HEK293 (cell line): ENCODE measurements around the gene C12orf42.
A peak's percentile ranks its signal among the peaks of the same experiment; 100 is the strongest.

ENCODE experiments used
- CTCF ChIA-PET: fragments of 350-600 bp; formaldehyde crosslinking; extraction: SDS; loops from one replicate; lab custom pipeline; 2021; ENCODE audit warnings: antibody characterized with exemption; lab: Yijun Ruan, JAX
- POLR2A ChIA-PET: fragments of 300-600 bp; formaldehyde crosslinking; extraction: SDS; loops from one replicate; lab custom pipeline; 2020; ENCODE audit warnings: antibody characterized with exemption, inconsistent platforms; lab: Yijun Ruan, JAX
- H3K27ac ChIP-seq: fragments of 200-500 bp; sonication (Bioruptor generic); 2 replicates; pipeline ENCODE4 v1.5.1; 2014; ENCODE audit warnings: low read depth, low read length, control low read depth, inconsistent platforms; ENCODE audit errors: extremely low read depth
- H3K36me3 ChIP-seq, 2 experiments: fragments of 200-500 bp in 1 of 2; sonication (Bioruptor generic) in 1 of 2; 1 replicate in 1 of 2; 2 replicates in 1 of 2; pipeline ENCODE4 v1.5.1; 2014 to 2017; ENCODE audit warnings: inconsistent platforms in 2 of 2, low read length in 2 of 2; ENCODE audit not compliant: control insufficient read depth in 2 of 2, insufficient read depth in 1 of 2
- H3K4me1 ChIP-seq: fragments of 200-500 bp; sonication (Bioruptor generic); 2 replicates; pipeline ENCODE4 v1.5.1; 2014; ENCODE audit warnings: mild to moderate bottlenecking, low read length, inconsistent platforms; ENCODE audit not compliant: control insufficient read depth, insufficient read depth
- H3K4me3 ChIP-seq: 2 replicates; pipeline ENCODE4 v1.5.1; 2011; ENCODE audit warnings: low read depth, mild to moderate bottlenecking, control low read depth, low read length, moderate library complexity
- H3K9me3 ChIP-seq: fragments of 200-500 bp; sonication (Bioruptor generic); 2 replicates; pipeline ENCODE4 v1.5.1; 2014; ENCODE audit warnings: low read depth, low read length, inconsistent platforms; ENCODE audit not compliant: control insufficient read depth, insufficient read depth
- BCL11B ChIP-seq: fragments of 450-650 bp; formaldehyde crosslinking; IDR thresholded peaks from 2 replicates; pipeline ENCODE4 v1.5.1; 2016; ENCODE audit warnings: low read depth, missing biosample characterization, missing genetic modification characterization
- IKZF3 ChIP-seq: fragments of 450-650 bp; IDR thresholded peaks from 2 replicates; pipeline ENCODE4 v1.5.0; 2018; ENCODE audit warnings: missing biosample characterization, mild to moderate bottlenecking, missing genetic modification characterization, moderate library complexity
- INSM2 ChIP-seq: fragments of 450-650 bp; formaldehyde crosslinking; IDR thresholded peaks from 2 replicates; pipeline ENCODE4 v1.5.1; 2016; ENCODE audit warnings: missing biosample characterization, missing genetic modification characterization
- KLF1 ChIP-seq: fragments of 450-650 bp; formaldehyde crosslinking; IDR thresholded peaks from 2 replicates; pipeline ENCODE4 v1.5.1; 2016; ENCODE audit warnings: missing biosample characterization, missing genetic modification characterization
- KLF7 ChIP-seq: fragments of 450-650 bp; formaldehyde crosslinking; IDR thresholded peaks from 2 replicates; pipeline ENCODE4 v1.5.1; 2016; ENCODE audit warnings: missing biosample characterization, missing genetic modification characterization, borderline replicate concordance
- PRDM2 ChIP-seq: fragments of 450-650 bp; formaldehyde crosslinking; IDR thresholded peaks from 2 replicates; pipeline ENCODE4 v1.5.1; 2016; ENCODE audit warnings: missing biosample characterization, missing genetic modification characterization, borderline replicate concordance
- SCRT2 ChIP-seq: fragments of 450-650 bp; formaldehyde crosslinking; IDR thresholded peaks from 2 replicates; pipeline ENCODE4 v1.5.1; 2016; ENCODE audit warnings: missing biosample characterization, missing genetic modification characterization
- SP2 ChIP-seq: fragments of 450-650 bp; formaldehyde crosslinking; IDR thresholded peaks from 2 replicates; pipeline ENCODE4 v1.5.1; 2016; ENCODE audit warnings: missing biosample characterization, missing genetic modification characterization
- ZNF121 ChIP-seq: fragments of 450-650 bp; formaldehyde crosslinking; IDR thresholded peaks from 2 replicates; pipeline ENCODE4 v1.5.1; 2016; ENCODE audit warnings: missing biosample characterization, missing genetic modification characterization
- ZNF155 ChIP-seq: fragments of 450-650 bp; formaldehyde crosslinking; IDR thresholded peaks from 2 replicates; pipeline ENCODE4 v1.5.1; 2016; ENCODE audit warnings: missing biosample characterization, missing genetic modification characterization
- ZNF239 ChIP-seq: fragments of 450-650 bp; formaldehyde crosslinking; IDR thresholded peaks from 2 replicates; pipeline ENCODE4 v1.5.1; 2016; ENCODE audit warnings: missing biosample characterization, missing genetic modification characterization
- ZNF580 ChIP-seq: fragments of 450-650 bp; formaldehyde crosslinking; IDR thresholded peaks from 2 replicates; pipeline ENCODE4 v1.5.1; 2016; ENCODE audit warnings: missing biosample characterization, missing genetic modification characterization
- ZNF623 ChIP-seq: fragments of 450-650 bp; formaldehyde crosslinking; IDR thresholded peaks from 2 replicates; pipeline ENCODE4 v1.5.1; 2016; ENCODE audit warnings: missing biosample characterization, missing genetic modification characterization
- ZNF843 ChIP-seq: fragments of 450-650 bp; formaldehyde crosslinking; IDR thresholded peaks from 2 replicates; pipeline ENCODE4 v1.5.1; 2016; ENCODE audit warnings: missing biosample characterization, missing genetic modification characterization

C12orf42 gene

GRCh38 chr12:103493199-103493598, 2.6 kb downstream of the C12orf42 start:
- TF ChIP-seq IKZF3 (no peak), SCRT2 (tag by site-specific recombination) (0 out of 2 replicates have a peak, but pooled peaks have one; percentile 7), ZNF623 (tag by site-specific recombination) (peak; percentile 78), SP2 (tag by site-specific recombination) (no peak), ZNF239 (tag by site-specific recombination) (no peak), KLF7 (tag by site-specific recombination) (no peak)
- ChIA-PET CTCF (interaction anchor here (0.7 kb wide), 1 partner anchor 544 kb away, joined by 3 read pairs; no protein-coding TSS in a partner anchor), POLR2A (no interaction called here)
- Histone ChIP-seq H3K4me3 (no peak overlapping the region), H3K4me1 (peaks cover 2% of the 10 kb centered on the region; the same call in 1 of the 2 replicates), H3K9me3 (no peaks in the 10 kb centered on the region), H3K36me3 (no peaks in the 10 kb centered on the region), H3K27ac (no peak overlapping the region)

- POLR2A ChIA-PET = no interaction called here
- TF ChIP-seq PRDM2 = no peak
- H3K36me3 ChIP-seq = no peaks in the 10 kb centered on the region
- no peak overlapping the region for H3K4me3 ChIP-seq
- H3K4me1 ChIP-seq = no peaks in the 10 kb centered on the region
- CTCF ChIA-PET = no interaction called here
- H3K9me3 ChIP-seq = no peaks in the 10 kb centered on the region
- H3K27ac ChIP-seq = no peak overlapping the region
These were observed 13.4 kb downstream of the C12orf42 start for GRCh38 chr12:103482365-103482764.

- no peaks in the 10 kb centered on the region for H3K4me1 ChIP-seq
- no peak overlapping the region for H3K27ac ChIP-seq
- ChIA-PET POLR2A (no interaction called here), CTCF (interaction anchor here (0.6 kb wide), 1 partner anchor 20 kb away, joined by 3 read pairs; no protein-coding TSS in a partner anchor)
- no peaks in the 10 kb centered on the region for H3K9me3 ChIP-seq
- H3K4me3 ChIP-seq = no peak overlapping the region
- no peak for TF ChIP-seq ZNF155 (tag by site-specific recombination)
- H3K36me3 ChIP-seq = no peaks in the 10 kb centered on the region
These were observed 20.7 kb downstream of the C12orf42 start for GRCh38 chr12:103475073-103475472.

GRCh38 chr12:103470664-103471063, 25.1 kb downstream of the C12orf42 start:
- Histone ChIP-seq H3K4me3 (no peak overlapping the region), H3K9me3 (no peaks in the 10 kb centered on the region)
- TF ChIP-seq ZNF121 = no peak
- no peak for TF ChIP-seq ZNF580 (tag by site-specific recombination)
- TF ChIP-seq BCL11B (tag by site-specific recombination) = no peak
- no peak for TF ChIP-seq KLF1
- TF ChIP-seq INSM2 = no peak
- TF ChIP-seq ZNF843 (tag by site-specific recombination) = no peak
- TF ChIP-seq, all 188 proteins: peak for 0
- H3K4me1 ChIP-seq = no peaks in the 10 kb centered on the region
- H3K27ac ChIP-seq = no peak overlapping the region
- ChIA-PET POLR2A (no interaction called here), CTCF (no interaction called here)
- no peaks in the 10 kb centered on the region for H3K36me3 ChIP-seq
